CD4-positive, alpha-beta T cell (primary cell): ENCODE data around the gene FNIP1. TPM values are rescaled to one million over a fixed set of nuclear protein-coding genes. Genes with fewer than 3 reads are reported as not detected.

Experiments
- ATAC-seq: fragments of 200-7000 bp; cut with Tn5 transposase; one replicate; pipeline ENCODE4 v1.10.0; 2022; ENCODE audit warnings: mild to moderate bottlenecking; ENCODE audit not compliant: poor library complexity
- CTCF ChIA-PET: fragments of 350-600 bp; sonication (Branson Sonifier 250); formaldehyde crosslinking; loops from one replicate; lab custom pipeline; 2021; ENCODE audit warnings: antibody characterized with exemption, inconsistent platforms; lab: Charles Lee
- POLR2A ChIA-PET: fragments of 350-600 bp; sonication (Branson Sonifier 250); formaldehyde crosslinking; loops from one replicate; lab custom pipeline; 2021; ENCODE audit warnings: antibody characterized with exemption, inconsistent platforms; lab: Charles Lee
- DNase-seq, 14 experiments: peaks; one replicate each; pipeline ENCODE4 v3.0.0-alpha.2; 2013 to 2020; ENCODE audit warnings: mixed read lengths in 2 of 14
- H3K27ac ChIP-seq, 2 donors: one replicate each; pipeline versions ENCODE4 v1.5.1 to v1.7.0; 2013; ENCODE audit warnings: low read length in 2 of 2, low read depth in 1 of 2, mild to moderate bottlenecking in 1 of 2
- H3K27me3 ChIP-seq, 2 experiments: 1 replicate in 1 of 2; 2 replicates in 1 of 2; pipeline versions ENCODE4 v1.6.1 to v1.7.0; 2013; ENCODE audit warnings: low read length in 2 of 2, control low read depth in 1 of 2, mild to moderate bottlenecking in 1 of 2, moderate library complexity in 1 of 2; ENCODE audit not compliant: insufficient read depth in 2 of 2, control insufficient read depth in 1 of 2
- H3K36me3 ChIP-seq: one replicate; pipeline ENCODE4 v1.6.1; 2013; ENCODE audit warnings: low read length, control low read depth; ENCODE audit not compliant: insufficient read depth
- H3K4me1 ChIP-seq: one replicate; pipeline ENCODE4 v1.6.1; 2013; ENCODE audit warnings: low read length, control low read depth; ENCODE audit not compliant: insufficient read depth
- H3K4me3 ChIP-seq: one replicate; pipeline ENCODE4 v1.5.1; 2013; ENCODE audit warnings: mild to moderate bottlenecking, low read length, moderate library complexity
- H3K9me3 ChIP-seq, 2 experiments: 1 replicate in 1 of 2; 2 replicates in 1 of 2; pipeline versions ENCODE4 v1.6.1 to v1.7.0; 2013; ENCODE audit warnings: low read length in 2 of 2, mild to moderate bottlenecking in 2 of 2, control low read depth in 1 of 2, moderate library complexity in 1 of 2; ENCODE audit not compliant: control insufficient read depth in 1 of 2, insufficient read depth in 1 of 2
- H3K27ac Mint-ChIP-seq: one replicate; pipeline ENCODE4 v1.8.0; 2020; ENCODE audit warnings: mixed read lengths
- H3K27me3 Mint-ChIP-seq: one replicate; pipeline ENCODE4 v1.8.0; 2021; ENCODE audit warnings: mixed read lengths
- H3K36me3 Mint-ChIP-seq: one replicate; pipeline ENCODE4 v1.8.0; 2021; ENCODE audit warnings: low read depth, mixed read lengths
- H3K4me1 Mint-ChIP-seq: one replicate; pipeline ENCODE4 v1.8.0; 2021; ENCODE audit warnings: low read depth, mixed read lengths
- H3K4me3 Mint-ChIP-seq: one replicate; pipeline ENCODE4 v1.8.0; 2020; ENCODE audit warnings: mild to moderate bottlenecking, mixed read lengths
- H3K9me3 Mint-ChIP-seq: one replicate; pipeline ENCODE4 v1.8.0; 2020; ENCODE audit warnings: mixed read lengths
- CTCF ChIP-seq: fragments of 200-600 bp; IDR thresholded peaks from one replicate; pipeline ENCODE4 v1.8.0; 2022; ENCODE audit warnings: antibody characterized with exemption, mild to moderate bottlenecking
- intact Hi-C, 2 experiments: fragments of 100-400 bp; cut with DNase I in 1 of 2; cut with micrococcal nuclease in 1 of 2; formaldehyde crosslinking; loops; one replicate each; pipeline versions ENCODE4 v1.15.1 to v1.9.0; 2023 to 2025; cut with DNase I, micrococcal nuclease
- total RNA-seq, 174 experiments: library from RNA in 2 of 174; stranded (reverse) in 2 of 174; gene quantifications; one replicate each; pipeline ENCODE4 v1.2.3 and lab custom pipeline; 2021 to 2026

The FNIP1 gene
- total RNA-seq, 2 experiments from 2014 or later: 34.5 to 34.7 TPM

- ChIA-PET POLR2A (interaction anchor here (0.8 to 1.5 kb wide), 24 partner anchors 9 to 1416 kb away, joined by 3 to 28 read pairs (median 4); partner anchors contain the start of genes CDC42SE2, FNIP1 and HSPA4), CTCF (interaction anchor here (1.3 kb wide), 1 partner anchor 47 kb away, joined by 3 read pairs; no protein-coding TSS in a partner anchor)
- Mint-ChIP-seq H3K9me3 (no peaks in the 10 kb centered on the region), H3K36me3 (peaks cover 25% of the 10 kb centered on the region), H3K27me3 (no peaks in the 10 kb centered on the region), H3K4me3 (peak overlapping the region; percentile 96), H3K27ac (peak overlapping the region; percentile 98), H3K4me1 (peaks cover 60% of the 10 kb centered on the region)
- H3K27ac ChIP-seq: peak overlapping the region; percentile 87 to 98
- no peaks in the 10 kb centered on the region for H3K9me3 ChIP-seq
- H3K4me1 ChIP-seq: peaks cover 33% of the 10 kb centered on the region
- ATAC-seq (peak; percentile 4), DNase-seq (peak in 4 of 14 experiments; percentile 15 to 62 (median 40))
- H3K4me3 ChIP-seq: peak overlapping the region; percentile 91
- H3K36me3 ChIP-seq: peaks cover 5% of the 10 kb centered on the region
- no peaks in the 10 kb centered on the region for H3K27me3 ChIP-seq
- TF ChIP-seq CTCF: no peak
- intact Hi-C loops: loop anchor here (1.0 to 5.0 kb wide), 5 partner anchors 41 to 469 kb away; partner anchors contain the start of genes FNIP1 (in 2 of the 2) and HINT1 (in 1 of the 2)
Measured at GRCh38 chr5:131635684-131636572, 160.9 kb downstream of the FNIP1 start.

- no peak for TF ChIP-seq CTCF
- Histone ChIP-seq H3K4me3 (peak within 1 kb of the TSS; percentile 91), H3K4me1 (peaks cover 33% of the 10 kb centered on the region), H3K36me3 (peaks cover 5% of the 10 kb centered on the region), H3K27me3 (no peaks in the 10 kb centered on the region), H3K27ac (peak within 1 kb of the TSS; percentile 87 to 98), H3K9me3 (no peaks in the 10 kb centered on the region)
- ATAC-seq: peak; percentile 81
- peaks cover 52% of the 10 kb centered on the region for H3K4me1 Mint-ChIP-seq
- no peaks in the 10 kb centered on the region for H3K9me3 Mint-ChIP-seq
- CTCF ChIA-PET: interaction anchor here (1.3 kb wide), 1 partner anchor 46 kb away, joined by 3 read pairs; no protein-coding TSS in a partner anchor
- H3K4me3 Mint-ChIP-seq: peak within 1 kb of the TSS; percentile 96
- DNase-seq: peak; percentile 88 to 100 (median 94)
- H3K36me3 Mint-ChIP-seq: peaks cover 25% of the 10 kb centered on the region
- intact Hi-C loops: loop anchor here (1.0 to 5.0 kb wide), 6 partner anchors 40 to 468 kb away; partner anchors contain the start of genes FNIP1 (in 2 of the 2) and HINT1 (in 1 of the 2)
- peak within 1 kb of the TSS; percentile 98 for H3K27ac Mint-ChIP-seq
- no peaks in the 10 kb centered on the region for H3K27me3 Mint-ChIP-seq
- POLR2A ChIA-PET: interaction anchor here (0.8 to 1.5 kb wide), 21 partner anchors 9 to 1417 kb away, joined by 3 to 28 read pairs (median 5); partner anchors contain the start of genes CDC42SE2, FNIP1 and HSPA4
Measured at GRCh38 chr5:131634996-131635683, 161.7 kb downstream of the FNIP1 start, which contains the start of gene RAPGEF6. TSS of gene RAPGEF6 (minus strand) at chr5:131635229. CDS start at chr5:131635030, 199 bp downstream.

- Mint-ChIP-seq H3K4me3 (peak overlapping the region; percentile 96), H3K27ac (peak overlapping the region; percentile 98), H3K27me3 (no peaks in the 10 kb centered on the region), H3K36me3 (peaks cover 25% of the 10 kb centered on the region), H3K4me1 (peaks cover 47% of the 10 kb centered on the region), H3K9me3 (no peaks in the 10 kb centered on the region)
- Histone ChIP-seq H3K27ac (peak overlapping the region; percentile 87 to 98), H3K27me3 (no peaks in the 10 kb centered on the region), H3K9me3 (no peaks in the 10 kb centered on the region), H3K4me3 (peak overlapping the region; percentile 91), H3K36me3 (peaks cover 5% of the 10 kb centered on the region), H3K4me1 (peaks cover 33% of the 10 kb centered on the region)
- DNase-seq (peak in 13 of 14 experiments; percentile 37 to 84 (median 58)), ATAC-seq (peak; percentile 21)
- intact Hi-C loops: loop anchor here (2.0 to 5.0 kb wide), 2 partner anchors 40 to 42 kb away; no protein-coding TSS in a partner anchor
- CTCF ChIA-PET: no interaction called here
- TF ChIP-seq CTCF: peak; percentile 15
- POLR2A ChIA-PET: no interaction called here
Measured at GRCh38 chr5:131634666-131634995, 162.2 kb downstream of the FNIP1 start.
